Adrenal gland (tissue), 12 donors: ENCODE measurements around the gene PLD3. TPM values are rescaled to one million over a fixed set of nuclear protein-coding genes. Genes with fewer than 3 reads are reported as not detected.
A peak's percentile ranks its signal among the peaks of the same experiment; 100 is the strongest.

Experiments
- DNase-seq, 7 donors: peaks; one replicate each; pipeline ENCODE4 v3.0.0-alpha.2; 2019 to 2020
- H3K27ac ChIP-seq, 5 donors: fragments of 200-600 bp; sonication (generic) in 4 of 5; 1 replicate in 3 of 5; 2 replicates in 2 of 5; pipeline versions ENCODE4 v1.5.1 to v1.8.0; 2016 to 2020; ENCODE audit warnings: mild to moderate bottlenecking in 1 of 5
- H3K27me3 ChIP-seq: fragments of 200-600 bp; 2 replicates; pipeline ENCODE4 v1.8.0; 2021
- H3K36me3 ChIP-seq, 2 donors: fragments of 200-600 bp; replicated peaks in 1 of 2; 1 replicate in 1 of 2; 2 replicates in 1 of 2; pipeline versions ENCODE4 v1.5.1 to v1.8.0; 2018 to 2022
- H3K4me1 ChIP-seq, 2 donors: fragments of 200-600 bp; replicated peaks in 1 of 2; 1 replicate in 1 of 2; 2 replicates in 1 of 2; pipeline versions ENCODE4 v1.5.1 to v1.8.0; 2018 to 2021
- H3K4me3 ChIP-seq, 4 donors: fragments of 200-600 bp; sonication (generic) in 3 of 4; one replicate each; pipeline ENCODE4 v1.5.1; 2016 to 2018
- H3K9me3 ChIP-seq, 3 donors: fragments of 200-600 bp; sonication (generic) in 1 of 3; replicated peaks in 1 of 3; 1 replicate in 2 of 3; 2 replicates in 1 of 3; pipeline versions ENCODE4 v1.5.1 to v1.8.0; 2016 to 2021
- CTCF ChIP-seq, 6 experiments: fragments of 450-650 bp in 4 of 6; fragments of 200-600 bp in 2 of 6; sonication (generic) in 1 of 6; IDR thresholded peaks; 1 replicate in 5 of 6; 2 replicates in 1 of 6; pipeline versions ENCODE4 v1.5.1 to v1.8.0; 2016 to 2021; ENCODE audit warnings: antibody characterized with exemption in 6 of 6, mild to moderate bottlenecking in 2 of 6, moderate library complexity in 1 of 6
- POLR2A ChIP-seq, 2 donors: fragments of 450-650 bp; IDR thresholded peaks; one replicate each; pipeline ENCODE4 v1.6.1; 2017; ENCODE audit warnings: antibody characterized with exemption in 2 of 2, mild to moderate bottlenecking in 2 of 2, moderate library complexity in 1 of 2
- WGBS, 4 donors: extraction: QIAGEN DNeasy Blood & Tissue Kit in 2 of 4; methylation state at CpG; one replicate each; pipeline versions ENCODE4 v1.1.5 to v1.1.7; 2013 to 2017; 5-methylcytosine and 5-hydroxymethylcytosine counted together
- intact Hi-C, 2 donors: fragments of 100-400 bp; cut with DNase I; formaldehyde crosslinking; loops; one replicate each; pipeline versions ENCODE4 v1.14.1 to v1.15.0; 2022 to 2023
- polyA plus RNA-seq, 3 donors: library from polyadenylated mRNA; stranded (reverse); fragments of 200-250 nt in 2 of 3; fragments of 350-450 nt in 1 of 3; fragmentation: Illumina TruSeq in 1 of 3; extraction: RNeasy Lipid Tissue Mini Kit (QIAGEN cat#74804) in 1 of 3; gene quantifications; one replicate each; pipeline ENCODE4 v1.2.3, GENCODE V29; 2013 to 2014
- total RNA-seq, 9 donors: library from RNA; depleted of rRNA in 4 of 9; stranded (reverse); fragments of >200 nt in 4 of 9; fragments of 120-200 nt in 1 of 9; fragmentation: NEBNext Ultra II Directional in 1 of 9; extraction: Animal tissue kit (Norgen Biotek cat#: 25700) in 1 of 9; gene quantifications; one replicate each; pipeline versions ENCODE4 v1.1.0 to v1.2.4, GENCODE V29; 2013 to 2023
- donor health status: healthy with polysubstance abuse.
- donor health status: Bipolar disorder and iron deficiency.
- donor health status: DM: yes; HTN: yes; CAD: no.
- donor health status: DM: no; HTN: no; CAD: no.
- donor health status: DM: no; HTN: no; CAD: no.
- donor health status: DM: yes; HTN: yes; CAD: no.

The PLD3 gene
- total and polyA plus RNA-seq, 12 donors = 170 to 1,019 (median 415) TPM

GRCh38 chr19:40339018-40339728, 9.3 kb upstream of the PLD3 start:
- peaks cover 0 to 14% of the 10 kb centered on the region in 2 donors for H3K36me3 ChIP-seq
- H3K27me3 ChIP-seq = no peaks in the 10 kb centered on the region
- H3K4me3 ChIP-seq = no peak overlapping the region
- 88 to 93% (median 90%) methylated on average over 4 of the region's 4 CpGs for WGBS, 4 donors
- no peak for DNase-seq
- H3K9me3 ChIP-seq = no peaks in the 10 kb centered on the region
- TF ChIP-seq CTCF (IDR thresholded peaks at IDR 0.05) = no peak
- no peak for TF ChIP-seq POLR2A (IDR thresholded peaks at IDR 0.05)
- H3K4me1 ChIP-seq = peaks cover 17 to 19% of the 10 kb centered on the region in 2 donors
- intact Hi-C loops = no loop called here
- H3K27ac ChIP-seq = no peak overlapping the region

- no peaks in the 10 kb centered on the region for H3K9me3 ChIP-seq
- peak overlapping the region in 4 of 5 donors; percentile 66 to 91 (median 72) for H3K27ac ChIP-seq
- peak in 6 of 7 donors; percentile 53 to 80 (median 69) for DNase-seq
- H3K4me1 ChIP-seq = peaks cover 17 to 19% of the 10 kb centered on the region in 2 donors
- intact Hi-C loops = no loop called here
- no peak overlapping the region for H3K4me3 ChIP-seq
- no peaks in the 10 kb centered on the region for H3K27me3 ChIP-seq
- TF ChIP-seq CTCF (IDR thresholded peaks at IDR 0.05) (no peak), POLR2A (IDR thresholded peaks at IDR 0.05) (peak in 1 of 2 donors; percentile 68)
- peaks cover 0 to 6% of the 10 kb centered on the region in 2 donors for H3K36me3 ChIP-seq
- WGBS, 4 donors = 45 to 61% (median 48%) methylated on average over 7 to 9 of the region's 9 CpGs
These were observed 6.7 kb upstream of the PLD3 start for GRCh38 chr19:40341601-40342482.

- DNase-seq = no peak
- Histone ChIP-seq H3K4me3 (no peak overlapping the region), H3K9me3 (no peaks in the 10 kb centered on the region), H3K27ac (peak overlapping the region in 4 of 5 donors; percentile 66 to 91 (median 72)), H3K4me1 (peaks cover 21 to 29% of the 10 kb centered on the region in 2 donors), H3K36me3 (peaks cover 0 to 6% of the 10 kb centered on the region in 2 donors), H3K27me3 (no peaks in the 10 kb centered on the region)
- TF ChIP-seq CTCF (IDR thresholded peaks at IDR 0.05) (no peak), POLR2A (IDR thresholded peaks at IDR 0.05) (no peak)
- intact Hi-C loops = no loop called here
- 77 to 88% (median 83%) methylated on average over 11 of the region's 11 CpGs for WGBS, 4 donors
These were observed 5.7 kb upstream of the PLD3 start for GRCh38 chr19:40342644-40343311.

DNA sequence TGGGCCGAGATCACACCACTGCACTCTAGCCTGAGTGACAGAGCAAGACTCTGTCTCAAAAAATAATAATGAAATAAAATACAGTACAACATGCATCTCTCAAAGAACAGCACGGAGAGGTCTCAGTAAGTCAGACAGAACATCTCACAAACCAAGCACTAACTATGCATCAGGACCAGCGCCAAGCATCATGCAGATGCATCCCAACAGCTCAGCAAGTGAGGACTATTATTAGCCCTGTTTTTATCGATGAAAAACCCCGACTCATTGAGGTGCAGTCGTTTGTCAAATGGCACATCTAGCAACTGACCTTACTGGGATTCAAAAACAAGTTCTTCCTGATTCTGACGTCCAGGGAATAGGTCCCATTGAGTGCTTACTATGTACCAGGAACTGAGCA, 4.1 kb upstream of the PLD3 start:
- H3K36me3 ChIP-seq = no peaks in the 10 kb centered on the region
- intact Hi-C loops = no loop called here

More for the DNA sequence above, 4.1 kb upstream of the PLD3 start:
- Histone ChIP-seq H3K9me3 (no peaks in the 10 kb centered on the region), H3K4me1 (peaks cover 24 to 34% of the 10 kb centered on the region in 2 donors), H3K27ac (no peak overlapping the region), H3K27me3 (no peaks in the 10 kb centered on the region), H3K4me3 (no peak overlapping the region)
- TF ChIP-seq POLR2A (IDR thresholded peaks at IDR 0.05) = no peak
- TF ChIP-seq CTCF (IDR thresholded peaks at IDR 0.05) = no peak
- WGBS, 4 donors = 58 to 83% (median 69%) methylated on average over 7 of the region's 7 CpGs
- no peak for DNase-seq
